ENCODE measurements around the gene CALML4. TPM values are rescaled to one million over a fixed set of nuclear protein-coding genes. Genes with fewer than 3 reads are reported as not detected.
"Not testable (repeated sequence)": the region's sequence is repeated elsewhere in the genome, so short reads cannot be mapped to it uniquely, and the experiment has no call there.

CALML4 gene
- total RNA-seq, 2 donors from 2014 or later: 6.0 to 7.0 TPM

DNA sequence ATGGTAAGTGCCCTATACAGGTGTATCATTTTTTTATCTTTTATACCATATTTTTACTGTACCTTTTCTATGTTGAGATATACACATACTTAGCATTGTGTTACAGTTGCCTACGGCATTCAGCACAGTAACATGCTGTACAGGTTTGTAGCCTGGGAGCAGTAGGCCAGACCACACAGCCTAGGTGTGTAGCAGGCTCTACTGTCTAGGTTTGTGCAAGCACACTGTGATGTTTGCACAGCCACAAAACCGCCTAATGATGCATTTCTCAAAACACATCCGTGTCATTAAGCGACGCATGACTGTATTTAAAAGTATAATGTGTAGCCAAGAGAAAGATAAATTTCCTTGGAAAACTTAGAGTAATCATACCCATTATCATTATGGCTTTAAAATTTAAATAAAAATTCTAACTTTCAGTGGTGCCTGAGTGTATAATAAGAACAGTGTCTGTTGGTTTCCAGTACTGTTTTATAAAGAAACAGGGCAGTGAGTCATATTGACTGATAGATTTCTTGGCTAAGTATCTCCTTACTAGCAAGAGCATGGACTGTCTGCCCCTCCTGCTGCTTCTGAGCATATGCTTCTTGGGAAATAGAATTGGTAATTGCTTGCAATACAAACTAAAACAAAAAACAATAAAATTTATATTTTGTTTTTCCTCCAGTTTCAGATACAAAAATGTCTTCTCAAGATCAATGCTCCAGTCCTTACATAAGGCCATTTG is 18.3 kb downstream of the CALML4 start:
- no peaks in the 10 kb centered on the region for H3K9me3 Mint-ChIP-seq
- no peak for DNase-seq
- peaks cover 15 to 22% of the 10 kb centered on the region in 2 donors for H3K36me3 Mint-ChIP-seq (ENCODE audit: insufficient read depth in 2 of 2)

DNA sequence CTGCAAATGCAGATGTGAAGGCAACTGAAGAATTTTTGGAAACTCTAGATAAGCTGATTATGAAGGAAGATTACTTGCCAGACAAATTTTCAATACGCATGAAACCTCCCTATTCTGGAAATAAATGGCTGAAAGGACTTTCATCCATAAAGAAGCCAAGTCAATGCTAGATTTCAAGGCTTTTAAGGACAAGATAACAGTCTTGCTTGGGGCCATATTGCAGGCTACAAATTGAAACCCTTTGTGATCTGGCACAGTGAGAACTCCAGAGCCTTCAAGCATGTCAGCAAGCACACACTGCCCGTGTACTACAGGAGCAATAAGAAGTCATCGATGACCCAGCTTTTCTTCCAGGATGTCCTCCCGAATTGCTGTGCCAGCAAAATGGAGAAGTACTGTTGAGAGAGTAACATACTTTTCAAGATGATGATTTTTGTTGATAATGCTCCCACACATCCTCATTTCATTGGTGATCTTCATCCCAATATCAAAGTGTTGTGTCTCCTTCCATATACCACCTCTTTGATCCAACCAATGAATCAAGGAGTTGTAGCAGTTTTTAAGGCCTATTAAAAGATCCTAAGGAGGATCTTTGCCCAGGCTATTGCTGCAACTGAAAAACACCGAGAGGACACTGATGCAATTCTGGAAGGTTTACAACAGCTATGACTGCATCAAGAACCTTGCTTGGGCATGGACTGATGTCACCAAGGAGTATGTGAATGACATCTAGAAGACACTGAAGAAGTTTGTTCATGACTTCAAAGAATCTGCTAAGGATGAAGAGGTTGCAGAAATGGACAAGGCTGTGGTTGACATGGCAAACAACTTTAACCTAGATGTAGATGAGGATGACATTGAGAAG is 20.3 kb downstream of the CALML4 start:
- DNase-seq: no peak
- no peak overlapping the region for H3K4me3 Mint-ChIP-seq
- peak overlapping the region; percentile 78 for H3K27ac Mint-ChIP-seq
- no peaks in the 10 kb centered on the region for H3K9me3 Mint-ChIP-seq
- H3K4me1 Mint-ChIP-seq (ENCODE audit: low read depth): peaks cover 14% of the 10 kb centered on the region
- no peaks in the 10 kb centered on the region for H3K27me3 Mint-ChIP-seq (ENCODE audit: low read depth)
- peaks cover 15 to 26% of the 10 kb centered on the region in 2 donors for H3K36me3 Mint-ChIP-seq (ENCODE audit: insufficient read depth in 2 of 2)
- no peak for ATAC-seq (replicated peaks in 1 of 2)

More for the DNA sequence above, 18.3 kb downstream of the CALML4 start:
- Mint-ChIP-seq H3K4me3 (no peak overlapping the region), H3K27ac (peak overlapping the region; percentile 21), H3K4me1 (ENCODE audit: low read depth) (peaks cover 14% of the 10 kb centered on the region), H3K27me3 (ENCODE audit: low read depth) (no peaks in the 10 kb centered on the region)
- peak in 1 of 2 donors; percentile 29 for ATAC-seq (replicated peaks in 1 of 2)

DNA sequence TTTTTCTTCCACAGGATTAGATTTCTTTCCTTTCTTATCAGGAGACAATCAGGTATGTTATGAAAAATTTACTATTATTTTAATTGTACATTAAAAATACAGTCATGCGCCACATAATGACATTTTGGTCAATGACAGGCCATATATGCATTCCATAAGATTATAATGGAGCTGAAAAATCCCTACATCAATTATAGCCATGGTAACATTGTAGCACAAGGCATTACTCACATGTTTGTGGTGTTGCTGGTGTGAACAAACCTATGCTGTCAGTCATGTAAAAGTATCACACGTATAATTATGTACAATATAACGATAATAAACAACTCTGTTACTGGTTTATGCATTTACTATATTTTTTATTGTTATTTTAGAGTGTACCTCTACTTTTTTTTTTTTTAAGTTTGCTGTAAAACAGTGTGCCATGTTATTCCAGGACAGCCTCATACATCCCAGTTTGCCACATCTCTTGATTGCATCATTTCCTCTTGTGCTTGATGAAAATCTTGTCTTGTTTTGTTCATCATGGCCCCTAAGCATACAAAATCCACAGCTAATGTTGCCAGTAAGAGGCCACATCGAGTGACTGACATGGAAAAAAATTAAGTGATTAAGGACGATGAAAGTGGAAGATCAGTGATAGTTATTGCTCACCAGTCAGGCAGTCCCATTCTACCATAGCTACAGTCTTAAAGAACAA is 21.4 kb downstream of the CALML4 start:
- H3K9me3 Mint-ChIP-seq: no peaks in the 10 kb centered on the region
- peaks cover 12% of the 10 kb centered on the region for H3K4me1 Mint-ChIP-seq (ENCODE audit: low read depth)
- peaks cover 15 to 22% of the 10 kb centered on the region in 2 donors for H3K36me3 Mint-ChIP-seq (ENCODE audit: insufficient read depth in 2 of 2)
- H3K27me3 Mint-ChIP-seq (ENCODE audit: low read depth): no peaks in the 10 kb centered on the region
- H3K27ac Mint-ChIP-seq: peak overlapping the region; percentile 78
- ATAC-seq (replicated peaks in 1 of 2) (no peak), DNase-seq (no peak)
- no peak overlapping the region for H3K4me3 Mint-ChIP-seq

DNA sequence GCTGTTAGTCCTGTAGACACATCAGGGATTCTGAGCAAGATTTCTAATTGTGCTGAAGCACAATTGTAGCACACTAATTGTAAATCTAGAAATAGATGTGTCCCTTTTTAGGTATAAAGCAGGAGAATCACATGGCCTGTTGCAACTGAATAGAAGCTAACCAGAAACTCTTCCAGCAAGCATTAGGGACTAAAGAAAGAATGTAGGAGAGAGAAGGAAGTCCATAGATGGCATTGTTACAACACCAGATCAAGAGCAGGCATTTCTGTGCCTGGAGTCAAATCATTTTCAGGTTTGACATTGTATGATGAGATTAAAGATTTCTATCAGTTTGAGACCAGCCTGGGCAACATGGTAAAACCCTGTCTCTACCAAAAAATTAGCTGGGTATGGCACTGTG is 27.4 kb downstream of the CALML4 start:
- DNase-seq (no peak), ATAC-seq (replicated peaks in 1 of 2) (no peak)
- Mint-ChIP-seq H3K4me1 (ENCODE audit: low read depth) (no peaks in the 10 kb centered on the region), H3K9me3 (no peaks in the 10 kb centered on the region), H3K27me3 (ENCODE audit: low read depth) (no peaks in the 10 kb centered on the region), H3K4me3 (no peak overlapping the region), H3K36me3 (ENCODE audit: insufficient read depth in 2 of 2) (peaks cover 8 to 14% of the 10 kb centered on the region in 2 donors), H3K27ac (peak overlapping the region; percentile 19)

DNA sequence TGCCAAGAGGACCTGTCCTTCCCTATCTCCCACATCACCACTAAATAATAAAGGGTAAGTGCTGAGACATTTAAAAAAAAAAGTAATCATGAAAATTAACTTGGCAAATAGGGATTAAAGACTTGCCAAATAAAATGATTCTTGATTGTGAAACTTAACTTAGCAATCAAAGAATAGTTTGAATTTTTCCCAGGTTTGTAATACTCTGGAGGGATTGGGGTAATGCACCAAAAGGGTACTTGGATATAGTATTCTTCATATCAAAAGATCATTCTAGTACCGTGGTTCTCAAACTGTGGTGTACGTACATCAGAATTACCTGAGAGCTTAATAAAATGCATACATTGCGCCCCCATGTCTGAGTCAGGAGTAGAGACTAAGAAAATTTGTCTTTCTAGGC is 28.5 kb downstream of the CALML4 start:
- no peaks in the 10 kb centered on the region for H3K4me1 Mint-ChIP-seq (ENCODE audit: low read depth)
- no peaks in the 10 kb centered on the region for H3K9me3 Mint-ChIP-seq
- no peak overlapping the region for H3K27ac Mint-ChIP-seq
- DNase-seq: no peak
- ATAC-seq (replicated peaks in 1 of 2): no peak
- peaks cover 6 to 15% of the 10 kb centered on the region in 2 donors for H3K36me3 Mint-ChIP-seq (ENCODE audit: insufficient read depth in 2 of 2)
- no peaks in the 10 kb centered on the region for H3K27me3 Mint-ChIP-seq (ENCODE audit: low read depth)
- no peak overlapping the region for H3K4me3 Mint-ChIP-seq

DNA sequence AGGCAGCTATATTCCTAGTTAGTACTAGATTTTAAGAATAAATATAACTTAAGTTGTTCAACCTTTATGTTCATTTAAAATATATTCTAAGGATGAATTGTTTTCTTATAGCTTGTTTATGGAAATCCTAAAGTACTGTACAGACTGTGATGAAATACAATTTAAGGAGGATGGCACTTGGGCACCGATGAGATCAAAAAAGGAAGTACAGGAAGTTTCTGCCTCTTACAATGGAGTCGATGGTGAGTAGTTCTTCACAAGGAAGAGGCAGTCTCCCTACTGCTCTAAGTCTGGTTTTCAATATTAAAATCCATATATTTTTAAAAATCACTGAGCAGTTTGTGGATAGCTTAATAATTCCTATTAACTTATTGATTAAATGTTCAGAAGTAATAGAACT is 29.6 kb downstream of the CALML4 start:
- Mint-ChIP-seq H3K4me1 (ENCODE audit: low read depth) (no peaks in the 10 kb centered on the region), H3K9me3 (peaks cover 0 to 3% of the 10 kb centered on the region in 2 donors), H3K27me3 (ENCODE audit: low read depth) (no peaks in the 10 kb centered on the region), H3K27ac (no peak overlapping the region), H3K4me3 (no peak overlapping the region), H3K36me3 (ENCODE audit: insufficient read depth in 2 of 2) (peaks cover 5 to 13% of the 10 kb centered on the region in 2 donors)
- DNase-seq (no peak), ATAC-seq (replicated peaks in 1 of 2) (no peak)

DNA sequence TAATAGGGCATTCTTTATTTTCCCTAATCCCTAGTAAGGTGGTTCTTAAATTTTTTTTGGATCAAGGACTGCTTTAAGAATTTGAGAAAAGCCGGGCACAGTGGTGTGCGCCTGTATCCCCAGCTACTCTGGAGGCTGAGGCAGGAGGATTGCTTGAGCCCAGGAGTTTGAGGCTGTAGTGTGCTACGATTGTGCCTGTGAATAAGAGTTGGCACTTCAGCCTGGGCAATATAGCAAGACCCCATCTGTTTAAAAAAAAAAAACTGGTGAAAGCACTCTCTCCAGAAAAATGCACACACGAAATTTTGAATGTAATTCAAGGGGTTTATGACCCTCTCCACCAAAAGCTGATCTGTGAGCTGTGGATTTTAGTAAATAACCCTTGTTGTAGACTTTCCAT is 32.0 kb downstream of the CALML4 start:
- no peaks in the 10 kb centered on the region for H3K4me1 Mint-ChIP-seq (ENCODE audit: low read depth)
- H3K36me3 Mint-ChIP-seq (ENCODE audit: insufficient read depth in 2 of 2): peaks cover 5 to 13% of the 10 kb centered on the region in 2 donors
- no peaks in the 10 kb centered on the region for H3K27me3 Mint-ChIP-seq (ENCODE audit: low read depth)
- ATAC-seq (replicated peaks in 1 of 2) (no peak), DNase-seq (no peak)
- H3K9me3 Mint-ChIP-seq: peaks cover 0 to 3% of the 10 kb centered on the region in 2 donors
- no peak overlapping the region for H3K4me3 Mint-ChIP-seq
- no peak overlapping the region for H3K27ac Mint-ChIP-seq

DNA sequence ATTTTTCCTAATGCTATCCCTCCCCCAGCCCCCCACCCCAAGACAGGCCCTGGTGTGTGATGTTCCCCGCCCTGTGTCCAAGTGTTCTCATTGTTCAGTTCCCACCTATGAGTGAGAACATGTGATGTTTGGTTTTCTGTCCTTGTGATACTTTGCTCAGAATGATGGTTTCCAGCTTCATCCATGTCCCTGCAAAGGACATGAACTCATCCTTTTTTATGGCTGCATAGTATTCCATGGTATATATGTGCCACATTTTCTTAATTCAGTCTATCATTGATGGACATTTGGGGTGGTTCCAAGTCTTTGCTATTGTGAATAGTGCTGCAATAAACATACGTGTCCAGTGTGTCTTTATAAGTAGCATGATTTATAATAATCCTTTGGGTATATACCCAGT is 33.1 kb downstream of the CALML4 start:
- not testable (repeated sequence) for H3K4me1 Mint-ChIP-seq (ENCODE audit: low read depth); H3K4me3 Mint-ChIP-seq; H3K27ac Mint-ChIP-seq; H3K27me3 Mint-ChIP-seq (ENCODE audit: low read depth); DNase-seq; H3K9me3 Mint-ChIP-seq; ATAC-seq (replicated peaks in 1 of 2)
- peaks cover 3 to 13% of the 10 kb centered on the region in 2 donors for H3K36me3 Mint-ChIP-seq (ENCODE audit: insufficient read depth in 2 of 2)

DNA sequence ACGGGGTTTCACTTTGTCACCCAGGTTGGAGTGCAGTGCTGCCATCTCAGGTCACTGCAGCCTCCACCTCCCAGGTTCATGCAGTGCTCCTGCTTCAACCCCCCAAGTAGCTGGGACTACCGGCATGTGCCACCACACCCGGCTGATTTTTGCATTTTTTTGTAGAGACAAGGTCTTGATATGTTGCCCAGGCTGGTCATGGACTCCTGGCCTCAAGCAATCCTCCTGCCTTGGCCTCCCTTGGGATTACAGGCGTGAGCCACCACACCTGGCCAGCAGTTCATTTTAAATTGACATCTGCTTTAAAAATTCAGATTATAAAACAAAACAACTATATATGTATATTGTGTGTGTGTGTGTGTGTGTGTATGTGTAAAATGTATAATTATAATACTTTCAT is 38.3 kb downstream of the CALML4 start:
- Mint-ChIP-seq H3K9me3 (peaks cover 2 to 3% of the 10 kb centered on the region in 2 donors), H3K27me3 (ENCODE audit: low read depth) (no peaks in the 10 kb centered on the region), H3K4me3 (no peak overlapping the region), H3K27ac (no peak overlapping the region), H3K36me3 (ENCODE audit: insufficient read depth in 2 of 2) (peaks cover 4 to 18% of the 10 kb centered on the region in 2 donors), H3K4me1 (ENCODE audit: low read depth) (no peaks in the 10 kb centered on the region)
- DNase-seq: no peak
- no peak for ATAC-seq (replicated peaks in 1 of 2)

DNA sequence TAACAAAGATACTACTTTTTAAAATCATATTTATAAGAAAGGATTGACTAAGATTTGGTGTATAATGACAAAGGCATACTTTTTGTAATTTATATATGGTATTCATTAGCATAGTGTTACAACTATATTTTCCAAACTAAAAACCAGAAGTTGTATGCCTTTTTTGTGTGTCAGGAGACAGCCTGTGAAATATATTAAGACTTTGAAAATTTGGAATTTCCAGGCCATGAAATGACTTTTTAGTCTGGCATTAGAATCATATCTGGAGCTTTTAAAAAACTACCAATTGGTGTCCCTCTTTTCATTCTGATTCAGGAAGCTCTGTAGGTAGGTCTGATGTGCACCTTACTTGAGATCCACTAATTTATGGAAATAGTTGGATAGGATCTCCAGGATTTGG is 41.9 kb downstream of the CALML4 start:
- Mint-ChIP-seq H3K27ac (no peak overlapping the region), H3K4me1 (ENCODE audit: low read depth) (no peaks in the 10 kb centered on the region), H3K36me3 (ENCODE audit: insufficient read depth in 2 of 2) (peaks cover 4 to 29% of the 10 kb centered on the region in 2 donors), H3K4me3 (no peak overlapping the region), H3K27me3 (ENCODE audit: low read depth) (no peaks in the 10 kb centered on the region), H3K9me3 (peaks cover 0 to 2% of the 10 kb centered on the region in 2 donors)
- no peak for ATAC-seq (replicated peaks in 1 of 2)
- no peak for DNase-seq

DNA sequence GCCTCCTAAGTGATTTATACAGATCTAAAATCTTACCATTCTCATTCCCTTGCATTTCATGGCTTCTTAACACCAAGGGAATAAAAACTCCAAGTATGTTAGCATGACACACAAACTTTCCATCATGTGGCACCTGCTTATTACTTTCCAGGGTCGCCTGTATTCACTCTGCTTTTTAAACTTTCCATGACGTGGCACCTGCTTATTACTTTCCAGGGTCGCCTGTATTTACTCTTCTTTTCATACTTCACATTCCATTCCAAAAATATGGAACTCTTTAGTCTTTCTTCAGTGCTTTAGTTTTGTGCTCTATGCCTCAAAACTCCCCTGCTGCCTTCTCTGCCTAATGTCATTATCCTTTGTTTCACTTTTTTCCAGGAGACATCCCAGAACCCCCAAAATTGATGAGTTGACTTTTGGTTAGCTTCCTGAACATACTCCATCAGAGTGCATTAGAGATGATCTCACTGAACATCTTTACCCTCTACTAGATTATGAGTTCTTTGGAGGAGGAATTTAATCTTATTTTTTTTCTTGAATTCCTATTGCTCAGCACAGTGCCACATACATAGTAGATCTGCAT is 47.0 kb downstream of the CALML4 start:
- DNase-seq (no peak), ATAC-seq (replicated peaks in 1 of 2) (no peak)
- no peaks in the 10 kb centered on the region for H3K4me1 Mint-ChIP-seq (ENCODE audit: low read depth)

DNA sequence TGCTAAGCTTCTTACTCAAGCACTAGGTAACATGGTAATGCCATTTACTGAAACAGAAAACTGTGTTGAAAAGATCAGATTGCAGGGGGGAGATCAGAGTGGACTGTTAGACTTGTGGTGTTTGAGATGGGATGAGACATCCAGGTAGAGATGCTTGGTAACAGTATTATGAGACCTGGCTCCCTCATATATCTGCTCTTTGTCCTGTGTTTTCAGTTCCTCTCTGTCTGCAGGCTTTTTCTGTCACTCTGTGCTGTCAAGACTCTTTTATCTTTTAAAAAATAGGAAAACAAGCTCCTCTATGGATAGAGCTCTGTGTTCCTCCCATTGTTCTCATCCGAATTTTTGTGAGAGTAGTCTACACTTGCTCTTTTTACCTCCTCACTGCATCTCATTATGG is 48.1 kb downstream of the CALML4 start:
- peaks cover 2 to 28% of the 10 kb centered on the region in 2 donors for H3K36me3 Mint-ChIP-seq (ENCODE audit: insufficient read depth in 2 of 2)
- peaks cover 4% of the 10 kb centered on the region for H3K4me1 Mint-ChIP-seq (ENCODE audit: low read depth)
- ATAC-seq (replicated peaks in 1 of 2): no peak

More for the DNA sequence above, 47.0 kb downstream of the CALML4 start:
- Mint-ChIP-seq H3K27me3 (ENCODE audit: low read depth) (no peaks in the 10 kb centered on the region), H3K4me3 (no peak overlapping the region), H3K36me3 (ENCODE audit: insufficient read depth in 2 of 2) (peaks cover 4 to 27% of the 10 kb centered on the region in 2 donors), H3K27ac (no peak overlapping the region), H3K9me3 (peaks cover 0 to 2% of the 10 kb centered on the region in 2 donors)

More for the DNA sequence above, 48.1 kb downstream of the CALML4 start:
- H3K27me3 Mint-ChIP-seq (ENCODE audit: low read depth): no peaks in the 10 kb centered on the region
- DNase-seq: no peak
- H3K27ac Mint-ChIP-seq: no peak overlapping the region
- no peak overlapping the region for H3K4me3 Mint-ChIP-seq
- H3K9me3 Mint-ChIP-seq: no peaks in the 10 kb centered on the region
